HepG2 (cell line): ENCODE data around the gene COL2A1. TPM values are rescaled to one million over a fixed set of nuclear protein-coding genes. Genes with fewer than 3 reads are reported as not detected.

Experiments
- ATAC-seq: fragments of 200-7000 bp; cut with Tn5 transposase; 3 replicates; pipeline ENCODE4 v1.9.1; 2020; ENCODE audit warnings: mild to moderate bottlenecking, moderate library complexity
- BruUV-seq: library from RNA; stranded (reverse); fragments of 400-500 nt; replicated peaks from 2 replicates; lab custom pipeline; 2021; lab: Mats Ljungman, UMichigan
- CTCF ChIA-PET: fragments of 300-600 bp; formaldehyde crosslinking; extraction: SDS; loops from one replicate; lab custom pipeline; 2021; ENCODE audit warnings: low total read pairs, inconsistent platforms, low intra/inter-chr PET ratio; lab: Yijun Ruan, JAX
- POLR2A ChIA-PET: fragments of 350-600 bp; sonication (Branson Sonifier 250); formaldehyde crosslinking; loops from one replicate; lab custom pipeline; 2020; ENCODE audit warnings: antibody characterized with exemption, inconsistent platforms; lab: Yijun Ruan, JAX
- DNase-seq: peaks from one replicate; pipeline ENCODE4 v3.0.0-alpha.2; 2015; ENCODE audit warnings: low spot score
- FAIRE-seq: peaks from 3 replicates; lab custom pipeline; 2011; peaks lifted over from hg19 to GRCh38; lab: Jason Lieb, UNC
- H2AFZ ChIP-seq: one replicate; pipeline ENCODE4 v1.6.1; 2011; ENCODE audit warnings: low read length, inconsistent platforms
- H3K27ac ChIP-seq: fragments of 300-600 bp; 3 replicates; pipeline ENCODE4 v1.8.0; 2011; ENCODE audit warnings: mixed run types, mild to moderate bottlenecking, mixed read lengths, low read length, inconsistent platforms; ENCODE audit not compliant: insufficient read depth; ENCODE audit errors: extremely low read length
- H3K27me3 ChIP-seq, 2 experiments: fragments of 200-600 bp in 1 of 2; 2 replicates in 1 of 2; 3 replicates in 1 of 2; pipeline versions ENCODE4 v1.6.0 to v1.8.0; 2011; ENCODE audit warnings: low read length in 2 of 2, mild to moderate bottlenecking in 2 of 2, moderate library complexity in 2 of 2, inconsistent platforms in 1 of 2; ENCODE audit not compliant: insufficient read depth in 2 of 2, control insufficient read depth in 1 of 2
- H3K36me3 ChIP-seq, 2 experiments: fragments of 200-600 bp in 1 of 2; replicated peaks in 1 of 2; 2 replicates in 1 of 2; 3 replicates in 1 of 2; pipeline versions ENCODE4 v1.5.1 to v1.8.0; 2011; ENCODE audit warnings: low read length in 2 of 2, inconsistent platforms in 1 of 2; ENCODE audit not compliant: insufficient read depth in 2 of 2, control insufficient read depth in 1 of 2
- H3K4me1 ChIP-seq: 2 replicates; pipeline ENCODE4 v1.5.1; 2012; ENCODE audit warnings: low read length, inconsistent platforms; ENCODE audit not compliant: insufficient read depth
- H3K4me2 ChIP-seq: 2 replicates; pipeline ENCODE4 v1.6.0; 2011; ENCODE audit warnings: low read depth, low read length, inconsistent platforms
- H3K4me3 ChIP-seq, 3 experiments: fragments of 200-600 bp in 1 of 3; sonication (generic), shearing (Covaris generic) in 1 of 3; replicated peaks in 1 of 3; 2 replicates each; pipeline ENCODE4 v1.5.1; 2011 to 2016; ENCODE audit warnings: low read length in 3 of 3, inconsistent platforms in 2 of 3, low read depth in 2 of 3, mild to moderate bottlenecking in 2 of 3, control low read depth in 1 of 3, mixed read lengths in 1 of 3; ENCODE audit not compliant: insufficient read depth in 1 of 3
- H3K79me2 ChIP-seq: one replicate; pipeline ENCODE4 v1.6.1; 2011; ENCODE audit warnings: low read length, inconsistent platforms; ENCODE audit not compliant: insufficient read depth
- H3K9ac ChIP-seq: 2 replicates; pipeline ENCODE4 v1.6.0; 2011; ENCODE audit warnings: mild to moderate bottlenecking, low read depth, low read length, inconsistent platforms; ENCODE audit not compliant: insufficient read depth
- H3K9me3 ChIP-seq: 2 replicates; pipeline ENCODE4 v1.5.1; 2012; ENCODE audit warnings: mild to moderate bottlenecking, low read length
- H4K20me1 ChIP-seq: 2 replicates; pipeline ENCODE4 v1.6.0; 2011; ENCODE audit warnings: inconsistent platforms, mild to moderate bottlenecking, low read length, moderate library complexity; ENCODE audit not compliant: insufficient read depth
- GABPA ChIP-seq, 2 experiments: IDR thresholded peaks; 2 replicates each; pipeline ENCODE4 v1.6.1; 2011 to 2016; ENCODE audit warnings: low read depth in 2 of 2, low read length in 1 of 2, missing biosample characterization in 1 of 2, missing genetic modification characterization in 1 of 2
- NONO ChIP-seq, 2 experiments: fragments of 450-650 bp in 1 of 2; sonication (generic) in 1 of 2; formaldehyde crosslinking in 1 of 2; IDR thresholded peaks in 1 of 2; conservative IDR thresholded peaks in 1 of 2; 2 replicates each; pipeline versions ENCODE4 v1.6.1 to v1.8.0; 2017 to 2022; ENCODE audit warnings: mild to moderate bottlenecking in 1 of 2, missing genetic modification reagents in 1 of 2, moderate library complexity in 1 of 2
- SALL1 ChIP-seq: sonication (generic); formaldehyde crosslinking; IDR thresholded peaks from 2 replicates; pipeline ENCODE4 v1.8.0; 2022; ENCODE audit warnings: mild to moderate bottlenecking, missing genetic modification reagents
- ZBTB21 ChIP-seq: sonication (generic); formaldehyde crosslinking; IDR thresholded peaks from 2 replicates; pipeline ENCODE4 v1.4.0; 2020; ENCODE audit warnings: missing genetic modification reagents
- ZFP91 ChIP-seq: sonication (generic); formaldehyde crosslinking; IDR thresholded peaks from 2 replicates; pipeline ENCODE4 v1.9.0; 2022; ENCODE audit warnings: missing genetic modification reagents, mild to moderate bottlenecking, borderline replicate concordance
- ZNF10 ChIP-seq: sonication (generic); formaldehyde crosslinking; IDR thresholded peaks from 2 replicates; pipeline ENCODE4 v1.4.0; 2020; ENCODE audit warnings: mild to moderate bottlenecking, low read depth, missing genetic modification reagents, borderline replicate concordance
- ZNF331 ChIP-seq: sonication (generic); formaldehyde crosslinking; IDR thresholded peaks from 2 replicates; pipeline ENCODE4 v1.4.0; 2020; ENCODE audit warnings: missing genetic modification reagents
- WGBS: methylation state at CpG from one replicate; pipeline ENCODE4 v1.1.6; 2017; ENCODE audit warnings: low lambda C conversion rate; 5-methylcytosine and 5-hydroxymethylcytosine counted together
- in situ Hi-C: cut with HindIII; loops from 2 replicates; pipeline ENCODE4 v1.10.0; 2017; ENCODE audit warnings: low pct_unique_long_range_greater_than_20kb; ENCODE audit not compliant: extremely low pct_ligation_motif_present
- intact Hi-C: fragments of 100-400 bp; cut with micrococcal nuclease; formaldehyde crosslinking; loops from one replicate; pipeline ENCODE4 v1.10.0; 2022; ENCODE audit not compliant: unreplicated experiment
- polyA plus RNA-seq, 8 experiments: library from polyadenylated mRNA; depleted of rRNA in 3 of 8; stranded (reverse) in 7 of 8; unstranded in 1 of 8; fragments of >200 nt; fragmentation: Illumina TruSeq in 4 of 8; extraction: Trizol in 4 of 8; gene quantifications; 2 replicates each; pipeline versions ENCODE4 v1.2.1 to v1.2.3, GENCODE V29; 2011 to 2016; ENCODE audit warnings: low read depth in 4 of 8, missing spikeins in 1 of 8, mixed read lengths in 1 of 8; ENCODE audit not compliant: insufficient read depth in 1 of 8
- total RNA-seq, 5 experiments: library from RNA; depleted of rRNA; stranded (reverse); fragments of >200 nt; fragmentation: Illumina TruSeq; extraction: Trizol; gene quantifications; 2 replicates each; pipeline ENCODE4 v1.2.3, GENCODE V29; 2016; ENCODE audit warnings: low read depth in 1 of 5

Gene COL2A1
- total and polyA plus RNA-seq, 2 of the 13 experiments (the other 11 are each of a cell fraction or from before 2014, with no cell fraction given) = 7.4 to 38.3 TPM

- no peak overlapping the region for H3K9ac ChIP-seq
- intact Hi-C loops = loop anchor here (10.0 kb wide), 1 partner anchor 222 kb away; no protein-coding TSS in a partner anchor
- no peaks in the 10 kb centered on the region for H3K36me3 ChIP-seq
- H3K4me2 ChIP-seq = no peak overlapping the region
- H3K27ac ChIP-seq = no peak overlapping the region
- H3K27me3 ChIP-seq = peaks cover 1 to 7% of the 10 kb centered on the region in 2 experiments
- no peak for FAIRE-seq
- WGBS = 88% methylated on average over 26 of the region's 31 CpGs
- H3K4me1 ChIP-seq = peaks cover 26% of the 10 kb centered on the region
- 0 out of 2 replicates have a peak, but pooled peaks have one; percentile 8 for TF ChIP-seq GABPA (IDR thresholded peaks at IDR 0.05; ENCODE audit: low read depth, low read length)
- TF ChIP-seq GABPA (CRISPR knock-in tag; IDR thresholded peaks at IDR 0.05; ENCODE audit: low read depth) = no peak
- 0 out of 2 replicates have a peak, but pooled peaks have one; percentile 0 for TF ChIP-seq SALL1
- peak; percentile 25; the same call in 1 of the 2 replicates for TF ChIP-seq ZFP91
- no peak for TF ChIP-seq NONO (IDR thresholded peaks at IDR 0.05)
- TF ChIP-seq NONO (CRISPR knock-in tag; conservative IDR thresholded peaks at IDR 0.05) = 0 out of 2 replicates have a peak, but pooled peaks have one; percentile 23
- TF ChIP-seq ZNF331 (CRISPR knock-in tag) = no peak
- no peak for TF ChIP-seq ZNF10 (CRISPR knock-in tag)
- no peak for TF ChIP-seq ZBTB21
- H4K20me1 ChIP-seq = no peaks in the 10 kb centered on the region
- H3K79me2 ChIP-seq = no peaks in the 10 kb centered on the region
- DNase-seq = no peak
- no peak overlapping the region for H3K4me3 ChIP-seq
- in situ Hi-C loops = loop anchor here (10.0 kb wide), 1 partner anchor 222 kb away; no protein-coding TSS in a partner anchor
- POLR2A ChIA-PET = no interaction called here
- no peak; the same call in 2 of the 3 replicates for ATAC-seq
- no peaks in the 10 kb centered on the region for H3K9me3 ChIP-seq
- no TSS peak for BruUV-seq
- CTCF ChIA-PET = interaction anchor here (1.4 kb wide), 1 partner anchor 222 kb away, joined by 3 read pairs; no protein-coding TSS in a partner anchor
- H2AFZ ChIP-seq = no peak overlapping the region
Measured at GRCh38 chr12:47942614-47943225, 61.6 kb downstream of the COL2A1 start.
